ENCODE data around the gene SNX3.

GRCh38 chr6:108277295-108277694 lies 16.5 kb upstream of the SNX3 start:
- no peak for TF ChIP-seq CTCF (IDR thresholded peaks at IDR 0.05)
- TF ChIP-seq POLR2A (IDR thresholded peaks at IDR 0.05): no peak

Measured in adrenal gland (tissue), 5 donors.